Stomach (tissue), 4 donors: ENCODE measurements around the gene NODAL.

Source experiments
- POLR2AphosphoS5 ChIP-seq, 3 donors: sonication (generic); formaldehyde crosslinking; IDR thresholded peaks; one replicate each; pipeline ENCODE4 v1.6.1; 2016; ENCODE audit warnings: antibody characterized with exemption in 3 of 3
- TF ChIP-seq, protein P1 (sequence below), 7 experiments: fragments of 450-650 bp in 4 of 7; fragments of 200-600 bp in 3 of 7; sonication (generic) in 3 of 7; IDR thresholded peaks; one replicate each; pipeline ENCODE4 v1.5.1; 2016 to 2019; ENCODE audit warnings: antibody characterized with exemption in 7 of 7, control low read depth in 2 of 7, mild to moderate bottlenecking in 1 of 7

DNA sequence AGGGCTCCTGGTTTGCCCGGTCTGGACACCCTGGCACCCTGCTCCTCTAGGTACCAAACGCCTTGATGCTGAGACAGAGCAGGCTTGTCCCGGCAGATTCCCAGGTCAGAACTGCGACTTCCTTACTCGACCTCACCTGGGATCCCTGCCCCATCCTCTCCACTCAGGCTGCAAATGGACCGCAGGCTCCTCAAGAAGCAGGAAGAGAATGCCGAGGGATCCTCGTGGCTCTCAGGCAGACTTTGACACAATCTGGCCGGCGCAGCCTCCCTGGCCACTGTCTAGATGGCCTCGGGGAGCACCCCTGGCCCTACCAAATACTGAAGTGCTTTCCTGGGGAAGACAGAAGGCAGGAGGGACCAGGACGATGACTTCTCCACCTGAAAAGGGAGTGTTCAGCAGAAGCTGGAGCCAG is 421 bp upstream of the NODAL start:
- TF ChIP-seq, protein P1, sequence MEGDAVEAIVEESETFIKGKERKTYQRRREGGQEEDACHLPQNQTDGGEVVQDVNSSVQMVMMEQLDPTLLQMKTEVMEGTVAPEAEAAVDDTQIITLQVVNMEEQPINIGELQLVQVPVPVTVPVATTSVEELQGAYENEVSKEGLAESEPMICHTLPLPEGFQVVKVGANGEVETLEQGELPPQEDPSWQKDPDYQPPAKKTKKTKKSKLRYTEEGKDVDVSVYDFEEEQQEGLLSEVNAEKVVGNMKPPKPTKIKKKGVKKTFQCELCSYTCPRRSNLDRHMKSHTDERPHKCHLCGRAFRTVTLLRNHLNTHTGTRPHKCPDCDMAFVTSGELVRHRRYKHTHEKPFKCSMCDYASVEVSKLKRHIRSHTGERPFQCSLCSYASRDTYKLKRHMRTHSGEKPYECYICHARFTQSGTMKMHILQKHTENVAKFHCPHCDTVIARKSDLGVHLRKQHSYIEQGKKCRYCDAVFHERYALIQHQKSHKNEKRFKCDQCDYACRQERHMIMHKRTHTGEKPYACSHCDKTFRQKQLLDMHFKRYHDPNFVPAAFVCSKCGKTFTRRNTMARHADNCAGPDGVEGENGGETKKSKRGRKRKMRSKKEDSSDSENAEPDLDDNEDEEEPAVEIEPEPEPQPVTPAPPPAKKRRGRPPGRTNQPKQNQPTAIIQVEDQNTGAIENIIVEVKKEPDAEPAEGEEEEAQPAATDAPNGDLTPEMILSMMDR (IDR thresholded peaks at IDR 0.05): no peak
- no peak for TF ChIP-seq POLR2AphosphoS5 (IDR thresholded peaks at IDR 0.05)
